ENCODE data around the gene NKD2.
"Not testable (repeated sequence)": the region's sequence is repeated elsewhere in the genome, so short reads cannot be mapped to it uniquely, and the experiment has no call there.

NKD2 gene

GRCh38 chr5:1075931-1076330 is 67.3 kb downstream of the NKD2 start:
- DNase-seq = no peak

DNA sequence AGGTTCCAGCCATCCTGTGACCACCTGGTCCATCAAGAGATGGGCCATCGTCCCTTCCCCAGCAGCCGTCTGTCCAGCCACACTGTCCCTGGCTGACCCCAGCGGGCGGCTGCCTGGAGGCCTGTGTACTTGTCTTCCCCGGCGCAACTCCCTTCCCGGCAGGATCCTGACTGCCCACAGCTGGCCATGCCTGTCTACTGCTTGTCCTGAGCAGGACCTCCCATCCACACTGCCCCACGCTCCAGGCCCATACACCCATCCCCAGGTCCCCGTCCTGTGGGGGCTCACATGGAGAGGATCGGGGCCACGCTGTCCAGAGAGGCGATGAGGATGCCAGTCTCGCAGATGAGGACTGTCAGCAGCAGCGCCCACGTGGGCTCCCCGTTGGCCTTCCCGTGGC is 67.8 kb downstream of the NKD2 start:
- no peak for DNase-seq

DNA sequence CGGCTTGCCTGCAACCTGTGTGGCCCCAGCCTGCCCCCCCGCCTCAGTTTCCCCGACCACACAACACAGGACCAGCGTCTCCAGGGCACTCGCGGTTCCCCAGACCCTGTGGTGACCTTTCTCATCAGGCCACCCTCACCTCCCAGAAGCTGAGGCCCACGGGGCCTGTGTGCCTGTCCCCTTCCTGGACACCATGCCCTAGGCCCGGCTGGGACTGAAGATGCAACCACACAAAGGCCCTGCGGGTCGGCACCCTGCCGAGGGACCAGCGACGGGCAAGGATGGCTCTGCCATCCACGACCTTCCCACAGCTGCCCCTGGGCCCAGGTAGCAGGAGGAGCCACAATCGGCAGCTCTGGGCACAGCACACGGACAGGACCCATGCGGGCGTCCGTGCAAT is 68.4 kb downstream of the NKD2 start:
- no peak for DNase-seq

GRCh38 chr5:1077491-1078020 is 69.0 kb downstream of the NKD2 start:
- DNase-seq = no peak

DNA sequence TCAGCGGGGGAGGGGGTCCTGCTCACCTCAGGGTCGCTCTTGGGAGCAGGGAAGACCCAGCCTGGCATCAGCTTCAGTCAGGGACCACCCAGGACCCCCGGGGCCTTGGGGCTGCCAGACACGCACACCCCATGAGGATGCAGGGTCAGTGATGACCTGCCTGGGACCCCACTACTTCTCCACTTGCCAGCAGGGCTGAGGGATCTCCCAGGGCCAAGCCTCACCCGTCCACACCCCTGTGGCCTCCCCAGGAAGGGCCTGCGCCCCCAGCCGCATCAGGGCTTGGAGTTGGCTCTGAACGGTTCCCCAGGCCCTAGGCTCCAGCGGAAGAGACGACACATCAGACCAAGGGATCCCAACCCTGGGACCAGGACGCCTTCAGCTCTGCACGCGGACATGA is 69.6 kb downstream of the NKD2 start:
- DNase-seq = no peak

GRCh38 chr5:1078851-1079250 is 70.2 kb downstream of the NKD2 start:
- no peak for DNase-seq

DNA sequence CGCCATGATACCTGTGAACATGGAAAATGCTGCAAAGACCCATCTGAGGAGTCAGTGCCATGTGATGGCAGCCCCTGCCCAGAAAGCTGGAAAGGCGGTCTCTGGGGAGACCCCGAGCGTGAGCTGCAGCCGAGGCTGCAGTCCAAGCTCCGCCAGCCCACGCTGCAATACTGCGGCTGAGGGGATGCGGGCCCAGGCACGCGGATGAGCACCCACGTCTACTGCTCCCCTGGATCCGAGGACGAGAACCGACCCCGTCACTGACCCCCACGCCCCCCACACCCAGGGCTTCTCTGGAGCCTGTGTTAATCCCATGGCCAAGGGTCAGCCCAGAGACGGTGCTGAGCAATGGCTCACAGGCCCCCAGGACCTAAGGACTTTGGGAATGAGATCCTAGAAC is 70.9 kb downstream of the NKD2 start:
- no peak for DNase-seq

DNA sequence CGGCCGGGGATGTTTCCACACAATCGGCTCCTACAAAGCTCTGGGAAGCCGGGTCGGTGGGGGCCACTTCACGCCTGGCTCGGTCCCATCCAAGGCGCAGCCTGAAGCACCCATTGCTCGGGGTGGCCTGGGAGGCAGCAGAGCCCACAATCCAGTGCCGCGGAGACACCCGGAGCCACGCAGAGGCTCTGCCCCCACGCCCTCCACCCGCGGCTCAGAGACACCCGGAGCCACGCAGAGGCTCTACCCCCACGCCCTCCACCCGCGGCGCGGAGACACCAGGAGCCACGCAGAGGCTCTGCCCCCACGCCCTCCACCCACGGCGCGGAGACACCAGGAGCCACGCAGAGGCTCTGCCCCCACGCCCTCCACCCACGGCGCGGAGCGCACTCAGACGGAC is 71.4 kb downstream of the NKD2 start:
- DNase-seq = no peak

DNA sequence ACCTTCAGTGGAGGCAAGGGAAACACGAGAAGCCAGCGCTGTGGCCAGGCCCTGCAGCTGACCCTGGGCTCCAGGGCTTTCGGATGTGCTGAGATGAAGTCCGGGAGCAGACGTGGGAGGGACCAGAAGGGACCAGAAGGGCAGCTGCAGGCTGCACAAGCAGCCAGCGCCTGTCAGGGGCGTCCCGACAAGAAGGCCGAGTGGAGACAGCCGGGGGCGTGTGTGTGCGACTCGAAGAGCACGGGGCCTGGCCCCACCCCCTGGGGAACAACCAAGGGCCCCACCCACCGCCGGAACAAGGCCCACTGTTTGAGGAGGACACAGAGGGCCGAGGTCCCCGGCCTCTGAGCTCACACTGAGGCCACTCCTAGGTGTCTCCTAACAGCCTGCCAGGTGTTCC is 71.8 kb downstream of the NKD2 start:
- no peak for DNase-seq

GRCh38 chr5:1081519-1081918 is 72.9 kb downstream of the NKD2 start:
- DNase-seq = no peak

DNA sequence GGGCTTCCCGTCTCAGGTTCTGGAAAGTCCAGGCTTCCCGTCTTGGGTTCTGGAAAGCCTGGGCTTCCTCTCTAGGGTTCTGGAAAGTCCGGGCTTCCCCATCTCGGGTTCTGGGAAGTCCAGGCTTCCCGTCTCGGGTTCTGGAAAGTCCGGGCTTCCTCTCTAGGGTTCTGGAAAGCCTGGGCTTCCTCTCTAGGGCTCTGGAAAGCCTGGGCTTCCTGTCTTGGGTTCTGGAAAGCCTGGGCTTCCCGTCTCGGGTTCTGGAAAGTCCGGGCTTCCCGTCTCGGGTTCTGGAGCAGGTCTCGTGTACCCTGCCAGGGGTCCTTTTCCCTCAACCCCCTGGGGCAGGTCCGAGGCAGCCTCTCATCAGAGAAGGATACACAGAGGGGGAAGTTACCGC is 74.4 kb downstream of the NKD2 start:
- not testable (repeated sequence) for DNase-seq

DNA sequence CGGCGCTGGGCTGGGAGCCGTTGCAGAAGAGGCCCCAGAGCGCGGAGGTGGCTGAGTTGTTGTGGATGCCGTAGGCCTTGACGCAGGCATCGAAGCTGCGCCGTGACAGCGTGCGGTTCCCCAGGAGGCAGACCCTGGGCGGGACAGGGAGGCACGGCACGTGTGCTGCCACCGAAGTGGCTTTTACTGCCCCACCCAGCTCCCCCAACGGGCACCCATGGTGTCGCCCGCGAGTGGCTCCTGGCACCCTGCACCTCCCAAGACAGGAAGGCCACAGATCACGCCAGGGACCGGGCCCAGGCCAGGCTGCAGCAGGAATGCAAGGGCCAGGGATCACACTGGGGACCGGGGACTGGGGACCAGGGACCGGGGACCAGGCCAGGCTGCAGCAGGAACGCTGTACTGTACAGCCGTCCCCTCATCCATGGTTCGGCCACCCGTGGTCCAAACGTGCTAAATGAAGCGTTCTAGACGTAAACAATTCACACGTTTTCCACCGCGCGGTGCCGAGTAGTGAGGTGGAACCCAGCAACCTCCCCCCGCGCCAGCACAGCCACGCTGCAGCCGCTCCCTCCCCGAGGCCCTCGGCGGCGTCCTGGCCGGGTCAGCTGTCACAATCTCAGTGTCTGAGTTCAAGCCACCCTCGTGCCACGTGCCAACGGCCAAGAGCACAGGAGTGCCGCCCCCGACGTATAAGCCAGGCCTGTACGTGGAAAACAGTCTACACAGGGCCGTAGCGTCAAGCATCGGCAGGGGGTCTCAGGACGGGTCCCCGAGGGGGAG is 75.4 kb downstream of the NKD2 start:
- DNase-seq = no peak

GRCh38 chr5:1085391-1085790 is 76.8 kb downstream of the NKD2 start:
- DNase-seq = no peak

GRCh38 chr5:1086137-1086536 is 77.5 kb downstream of the NKD2 start:
- no peak for DNase-seq

- no peak for DNase-seq
Observed at GRCh38 chr5:1086871-1087270, 78.3 kb downstream of the NKD2 start.

- DNase-seq = no peak
Observed at GRCh38 chr5:1087428-1087827, 78.8 kb downstream of the NKD2 start.

DNA sequence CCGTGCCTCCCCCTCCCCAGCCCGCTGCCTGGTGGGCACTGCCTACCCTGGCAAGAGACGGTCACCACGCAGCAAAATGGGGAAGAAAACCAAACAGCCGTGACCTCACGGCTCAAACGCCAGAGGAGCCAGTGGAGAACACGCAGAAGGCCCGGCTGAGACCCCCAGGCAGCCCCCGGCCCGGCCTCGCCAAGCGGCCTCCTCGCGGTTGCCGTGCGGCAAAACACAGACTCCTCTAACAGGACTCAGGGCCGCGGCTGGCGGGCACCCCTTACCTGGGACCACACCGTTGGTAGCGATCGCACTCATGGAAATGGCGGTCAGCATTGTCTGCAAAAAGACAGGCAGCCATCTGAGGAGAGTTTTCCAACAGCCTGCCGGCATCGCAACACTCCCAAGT is 79.4 kb downstream of the NKD2 start:
- DNase-seq = no peak

Measured in right forelimb (tissue), 1 donor.